Activated T-helper 2 cell treated with anti-CD3 and anti-CD28 coated beads, Interferon-gamma antibody, Interleukin-2, Interleukin-4, amounts not matched to agents 10 μg/mL and 5 μg/mL and 100 μg/mL, durations not matched to agents 14 hours and 24 hours and 36 hours (primary cell): ENCODE results near the gene SCTR. TPM values are rescaled to one million over a fixed set of nuclear protein-coding genes. Genes with fewer than 3 reads are reported as not detected.

Experiments
- DNase-seq: peaks from one replicate; pipeline ENCODE4 v3.0.0; 2021; ENCODE audit warnings: low spot score
- H3K27ac Mint-ChIP-seq: one replicate; pipeline ENCODE4 v1.8.0; 2021; ENCODE audit warnings: mixed read lengths
- H3K27me3 Mint-ChIP-seq: one replicate; pipeline ENCODE4 v1.8.0; 2021; ENCODE audit warnings: low read depth, mixed read lengths
- H3K36me3 Mint-ChIP-seq: one replicate; pipeline ENCODE4 v1.8.0; 2021; ENCODE audit warnings: low read depth, mixed read lengths
- H3K4me1 Mint-ChIP-seq: one replicate; pipeline ENCODE4 v1.8.0; 2021; ENCODE audit warnings: low read depth, mixed read lengths
- H3K4me3 Mint-ChIP-seq: one replicate; pipeline ENCODE4 v1.8.0; 2021; ENCODE audit warnings: low read depth, mild to moderate bottlenecking, moderate library complexity, mixed read lengths
- H3K9me3 Mint-ChIP-seq: one replicate; pipeline ENCODE4 v1.8.0; 2021; ENCODE audit warnings: mixed read lengths
- intact Hi-C: fragments of 100-400 bp; cut with micrococcal nuclease; formaldehyde crosslinking; loops from one replicate; pipeline ENCODE4 v1.15.1; 2023
- total RNA-seq: library from RNA; stranded (reverse); gene quantifications from 2 replicates; pipeline ENCODE4 v1.2.3, GENCODE V29; 2022

Gene SCTR
- total RNA-seq, 1 donor from 2014 or later: not detected

DNA sequence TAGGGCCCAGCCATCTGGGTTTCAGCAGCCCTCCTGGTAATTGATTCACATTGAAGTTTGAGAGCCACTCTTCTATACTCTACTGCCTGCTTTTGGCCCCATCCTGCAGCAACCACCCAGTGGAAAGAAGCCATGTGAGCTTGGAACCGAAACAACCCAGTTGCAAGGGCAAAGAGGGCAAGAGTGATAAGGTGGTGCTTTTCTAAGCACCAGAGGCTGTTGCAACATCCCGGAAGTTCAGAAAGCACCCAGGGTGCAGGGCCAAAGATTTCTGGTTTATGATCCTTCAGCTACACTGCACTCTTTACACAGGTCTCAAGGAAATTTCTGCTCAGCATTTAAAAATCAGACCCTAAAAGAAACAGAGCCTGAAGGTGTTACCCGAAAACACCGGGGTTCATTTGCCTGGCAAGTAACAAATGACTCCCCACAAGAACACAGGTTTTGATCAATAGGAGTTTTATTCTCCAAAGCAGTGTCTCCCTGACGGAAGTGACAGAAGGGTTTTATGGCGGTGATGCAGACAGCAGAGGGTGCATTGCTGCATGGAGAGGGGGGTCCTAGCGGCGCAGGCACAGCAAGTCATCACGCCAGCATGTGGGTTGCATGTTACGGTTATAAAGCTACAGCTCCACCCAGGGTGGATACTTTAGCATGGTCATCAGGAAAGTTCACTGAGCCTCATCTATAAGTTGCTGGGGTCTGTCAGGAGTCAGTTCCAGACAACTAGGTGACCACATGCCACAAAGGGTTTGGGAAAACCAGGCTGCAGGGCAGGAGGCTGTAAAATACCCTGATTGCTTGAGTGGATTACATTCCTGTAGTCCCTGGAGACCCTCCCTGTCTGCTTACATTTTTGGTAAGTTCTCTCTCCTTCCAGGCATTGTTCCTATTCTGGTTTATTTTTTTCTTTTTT is 121.4 kb downstream of the SCTR start:
- Mint-ChIP-seq H3K9me3 (no peaks in the 10 kb centered on the region), H3K27ac (no peak overlapping the region), H3K36me3 (no peaks in the 10 kb centered on the region), H3K4me1 (no peaks in the 10 kb centered on the region), H3K4me3 (no peak overlapping the region), H3K27me3 (peaks cover 3% of the 10 kb centered on the region)
- no peak for DNase-seq
- intact Hi-C loops: no loop called here

DNA sequence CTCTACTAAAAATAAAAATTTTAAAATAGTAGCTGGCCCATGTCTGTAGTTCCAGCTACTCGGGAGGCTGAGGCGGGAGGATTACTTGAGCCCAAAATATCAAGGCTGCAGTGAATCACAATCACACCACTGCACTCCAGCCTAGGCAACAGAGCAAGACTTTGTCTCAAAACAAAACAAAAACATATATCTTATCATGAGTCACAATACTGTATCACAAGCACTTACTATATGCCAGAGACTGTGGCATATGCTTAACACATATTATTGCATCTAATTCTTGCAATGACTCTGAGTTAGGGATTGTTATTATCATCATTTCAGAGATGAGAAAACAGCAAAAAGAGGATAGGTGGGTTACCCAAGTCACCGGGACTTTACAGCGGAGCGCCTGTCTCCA is 122.2 kb downstream of the SCTR start:
- no peaks in the 10 kb centered on the region for H3K4me1 Mint-ChIP-seq
- no peak overlapping the region for H3K4me3 Mint-ChIP-seq
- H3K9me3 Mint-ChIP-seq: no peaks in the 10 kb centered on the region
- intact Hi-C loops: no loop called here
- peaks cover 3% of the 10 kb centered on the region for H3K27me3 Mint-ChIP-seq
- no peak overlapping the region for H3K27ac Mint-ChIP-seq
- no peaks in the 10 kb centered on the region for H3K36me3 Mint-ChIP-seq
- DNase-seq: no peak

DNA sequence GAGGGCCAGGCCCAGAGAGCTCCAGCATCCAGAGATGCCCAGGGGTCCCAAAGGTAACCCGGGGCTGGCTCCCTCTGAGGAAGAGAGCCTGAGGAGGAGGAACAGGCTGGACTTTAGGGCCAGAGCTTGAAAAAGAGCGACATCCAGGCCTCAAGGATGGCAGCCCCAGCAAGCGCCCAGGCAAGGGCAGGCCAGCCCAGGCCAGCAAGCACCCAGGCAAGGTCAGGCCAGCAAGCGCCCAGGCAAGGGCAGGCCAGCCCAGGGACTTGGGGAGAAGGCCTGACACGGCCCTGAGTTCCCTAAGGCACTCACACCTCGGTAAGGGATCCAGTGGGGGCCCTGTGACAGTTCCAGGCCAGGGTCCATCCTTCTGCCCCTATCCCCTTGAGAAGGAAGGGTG is 127.1 kb downstream of the SCTR start:
- DNase-seq: no peak
- Mint-ChIP-seq H3K36me3 (no peaks in the 10 kb centered on the region), H3K4me1 (no peaks in the 10 kb centered on the region), H3K27me3 (peaks cover 7% of the 10 kb centered on the region), H3K4me3 (no peak overlapping the region), H3K27ac (no peak overlapping the region), H3K9me3 (no peaks in the 10 kb centered on the region)
- intact Hi-C loops: no loop called here

DNA sequence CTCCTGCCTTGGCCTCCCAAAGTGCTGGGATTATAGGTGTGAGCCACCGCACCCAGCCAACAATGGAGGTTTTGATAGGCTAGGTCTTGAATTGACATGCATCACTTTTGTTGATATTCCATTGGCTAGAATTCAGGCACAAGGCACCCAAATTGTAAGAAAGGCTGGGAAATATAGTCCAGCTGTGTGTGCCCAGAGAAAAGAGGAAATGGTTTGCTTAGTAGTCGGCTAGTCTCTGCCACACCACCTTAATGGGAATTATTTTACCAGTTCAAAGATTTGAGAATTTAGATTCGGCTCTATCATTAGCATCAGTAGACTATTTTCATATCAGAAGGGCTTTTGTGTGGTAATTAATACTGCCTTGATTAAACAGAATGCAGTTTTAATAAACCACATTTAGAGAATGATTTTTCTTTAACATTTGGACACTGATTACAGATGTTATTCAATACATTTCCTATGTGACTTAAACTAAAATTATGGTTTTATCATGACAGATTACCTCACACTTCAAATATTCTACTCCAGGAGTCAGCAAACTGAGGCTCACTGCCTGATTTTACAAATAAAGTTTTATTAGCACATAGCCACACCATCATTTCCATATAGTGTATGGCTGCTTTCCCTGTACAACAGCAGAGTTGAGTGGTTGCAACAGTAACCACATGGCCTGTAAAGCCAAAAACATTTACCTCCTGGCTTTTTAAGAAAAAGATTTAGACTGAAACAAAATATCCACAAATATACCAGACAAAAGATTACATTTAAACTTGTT is 130.1 kb downstream of the SCTR start:
- H3K27me3 Mint-ChIP-seq: peaks cover 12% of the 10 kb centered on the region
- no peak for DNase-seq
- H3K4me1 Mint-ChIP-seq: peaks cover 1% of the 10 kb centered on the region
- no peaks in the 10 kb centered on the region for H3K9me3 Mint-ChIP-seq
- H3K36me3 Mint-ChIP-seq: no peaks in the 10 kb centered on the region
- no peak overlapping the region for H3K27ac Mint-ChIP-seq
- intact Hi-C loops: no loop called here
- no peak overlapping the region for H3K4me3 Mint-ChIP-seq

Other genes with a start within 250 kb of the SCTR start
- 11.0 and 13.3 TPM in 2 replicates for gene C2orf76, start 157.6 kb downstream of the SCTR start, total RNA-seq
- gene DBI, start 157.5 kb downstream of the SCTR start, total RNA-seq: 162 and 168 TPM in 2 replicates
- 0.14 TPM in 1 of 2 replicates, not detected in the other for gene TMEM37, start 92.6 kb downstream of the SCTR start, total RNA-seq
- not detected in 2 replicates for gene CFAP221, start 20.0 kb upstream of the SCTR start, total RNA-seq
- gene TMEM177, start 154.7 kb upstream of the SCTR start, total RNA-seq: 16.9 and 17.0 TPM in 2 replicates
- gene PTPN4, start 235.4 kb upstream of the SCTR start, total RNA-seq: 22.1 and 22.5 TPM in 2 replicates